SKM-1 (cell line): Measurements from ENCODE around the gene AQP1.

ENCODE experiments used
- DNase-seq: peaks from one replicate; lab custom pipeline; 2025; ENCODE audit not compliant: unreplicated experiment; lab: John Stamatoyannopoulos, UW

Gene AQP1

GRCh38 chr7:30971440-30971839, 59.8 kb downstream of the AQP1 start:
- no peak for DNase-seq

- no peak for DNase-seq
Observed at GRCh38 chr7:30971840-30972563, 60.3 kb downstream of the AQP1 start.

- DNase-seq: no peak
Observed at GRCh38 chr7:30973292-30973691, 61.6 kb downstream of the AQP1 start.

GRCh38 chr7:30973791-30974604, 62.3 kb downstream of the AQP1 start:
- DNase-seq: no peak

GRCh38 chr7:30974605-30975255, 63.1 kb downstream of the AQP1 start:
- peak; percentile 17 for DNase-seq
